D721Med (cell line): Measurements from ENCODE around the gene ABCC11.

Experiments used
- DNase-seq: peaks from one replicate; pipeline ENCODE4 v3.0.0; 2011; ENCODE audit warnings: low spot score; ENCODE audit not compliant: insufficient read length
- FAIRE-seq: peaks from 2 replicates; lab custom pipeline; 2011; peaks lifted over from hg19 to GRCh38; lab: Jason Lieb, UNC
- CTCF ChIP-seq: IDR thresholded peaks from 2 replicates; pipeline ENCODE4 v1.5.1; 2012; ENCODE audit warnings: mild to moderate bottlenecking, control low read depth; ENCODE audit not compliant: insufficient read depth; ENCODE audit errors: missing control alignments

The ABCC11 gene

GRCh38 chr16:48247311-48247710 is at the start of gene ABCC11:
Gene ABCC11 (minus strand): TSS chr16:48247539. CDS start chr16:48231921, 15,618 bp downstream.
- no peak for FAIRE-seq
- TF ChIP-seq CTCF: no peak
- no peak for DNase-seq

GRCh38 chr16:48295488-48296281 is 48.3 kb upstream of the ABCC11 start:
- FAIRE-seq (no peak), DNase-seq (no peak)
- no peak for TF ChIP-seq CTCF

- no peak for TF ChIP-seq CTCF
- FAIRE-seq: no peak
- no peak for DNase-seq
Measured at GRCh38 chr16:48294724-48295123, 47.4 kb upstream of the ABCC11 start.

- TF ChIP-seq CTCF: no peak
- FAIRE-seq: no peak
- DNase-seq: no peak
Measured at GRCh38 chr16:48292452-48292851, 45.1 kb upstream of the ABCC11 start.

- DNase-seq: no peak
Measured at GRCh38 chr16:48291754-48292153, 44.4 kb upstream of the ABCC11 start.

GRCh38 chr16:48291303-48291702 is 44.0 kb upstream of the ABCC11 start:
- DNase-seq (no peak), FAIRE-seq (no peak)
- TF ChIP-seq CTCF: no peak

More at GRCh38 chr16:48291754-48292153, 44.4 kb upstream of the ABCC11 start:
- no peak for TF ChIP-seq CTCF
- FAIRE-seq: no peak

- DNase-seq (no peak), FAIRE-seq (no peak)
- TF ChIP-seq CTCF: no peak
Measured at GRCh38 chr16:48287239-48287638, 39.9 kb upstream of the ABCC11 start.
